Measurements from ENCODE around the gene TBX19.

DNA sequence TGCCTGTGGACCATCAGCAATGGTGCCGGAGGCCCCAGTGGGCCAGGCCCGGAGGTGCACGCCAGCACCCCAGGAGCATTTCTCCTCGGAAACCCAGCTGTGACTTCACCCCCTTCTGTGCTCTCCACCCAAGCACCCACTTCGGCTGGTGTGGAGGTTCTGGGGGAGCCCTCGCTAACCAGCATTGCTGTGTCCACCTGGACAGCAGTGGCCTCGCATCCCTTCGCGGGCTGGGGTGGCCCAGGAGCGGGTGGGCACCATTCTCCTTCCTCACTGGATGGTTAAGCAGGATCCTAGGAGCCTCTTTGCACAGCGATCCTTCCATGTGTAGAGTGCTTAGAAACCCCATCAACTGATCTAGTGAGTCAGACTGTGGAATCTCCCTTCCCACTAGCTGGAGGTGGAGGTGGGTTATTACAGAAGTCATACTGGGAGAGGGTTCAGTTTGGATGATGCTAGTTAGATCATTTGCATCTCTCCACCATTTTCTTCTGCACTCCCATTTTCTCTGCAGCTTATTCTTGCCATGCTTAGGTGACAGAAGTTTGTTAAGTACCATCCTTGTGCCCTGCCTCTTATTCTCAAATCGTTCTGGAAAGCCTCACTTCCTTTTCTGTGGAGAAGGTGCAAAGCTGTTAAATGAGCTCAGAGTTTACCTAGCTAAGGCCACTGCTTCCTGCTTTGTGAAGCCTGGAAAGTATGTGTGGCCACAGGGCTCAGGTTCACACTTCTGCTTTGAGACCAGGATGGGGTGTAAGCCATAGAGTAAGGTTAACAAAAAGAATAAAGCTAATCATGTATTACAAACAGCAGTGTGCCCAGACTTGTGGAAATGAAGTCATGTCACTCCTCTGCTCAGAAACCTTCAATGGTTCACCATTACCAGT, 32.3 kb downstream of the TBX19 start:
- TF ChIP-seq, protein P1, sequence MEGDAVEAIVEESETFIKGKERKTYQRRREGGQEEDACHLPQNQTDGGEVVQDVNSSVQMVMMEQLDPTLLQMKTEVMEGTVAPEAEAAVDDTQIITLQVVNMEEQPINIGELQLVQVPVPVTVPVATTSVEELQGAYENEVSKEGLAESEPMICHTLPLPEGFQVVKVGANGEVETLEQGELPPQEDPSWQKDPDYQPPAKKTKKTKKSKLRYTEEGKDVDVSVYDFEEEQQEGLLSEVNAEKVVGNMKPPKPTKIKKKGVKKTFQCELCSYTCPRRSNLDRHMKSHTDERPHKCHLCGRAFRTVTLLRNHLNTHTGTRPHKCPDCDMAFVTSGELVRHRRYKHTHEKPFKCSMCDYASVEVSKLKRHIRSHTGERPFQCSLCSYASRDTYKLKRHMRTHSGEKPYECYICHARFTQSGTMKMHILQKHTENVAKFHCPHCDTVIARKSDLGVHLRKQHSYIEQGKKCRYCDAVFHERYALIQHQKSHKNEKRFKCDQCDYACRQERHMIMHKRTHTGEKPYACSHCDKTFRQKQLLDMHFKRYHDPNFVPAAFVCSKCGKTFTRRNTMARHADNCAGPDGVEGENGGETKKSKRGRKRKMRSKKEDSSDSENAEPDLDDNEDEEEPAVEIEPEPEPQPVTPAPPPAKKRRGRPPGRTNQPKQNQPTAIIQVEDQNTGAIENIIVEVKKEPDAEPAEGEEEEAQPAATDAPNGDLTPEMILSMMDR (optimal IDR thresholded peaks at IDR 0.05 in 1 of 3, IDR thresholded peaks at IDR 0.05 in 1 of 3, conservative IDR thresholded peaks at IDR 0.05 in 1 of 3; ENCODE audit: extremely low read depth in 1 of 3, insufficient read depth in 2 of 3, low read length in 3 of 3): no peak
- no peak for TF ChIP-seq EZH2 (IDR thresholded peaks at IDR 0.05; ENCODE audit: low read length)

All from keratinocyte (primary cell).